ENCODE measurements around the gene MGA.
A peak's percentile ranks its signal among the peaks of the same experiment; 100 is the strongest.

The MGA gene

GRCh38 chr15:41647262-41647661, 12.9 kb upstream of the MGA start:
- H3K4me3 ChIP-seq (replicated peaks; ENCODE audit: low read depth, low read length), result no peak overlapping the region
- TF ChIP-seq, protein P1, sequence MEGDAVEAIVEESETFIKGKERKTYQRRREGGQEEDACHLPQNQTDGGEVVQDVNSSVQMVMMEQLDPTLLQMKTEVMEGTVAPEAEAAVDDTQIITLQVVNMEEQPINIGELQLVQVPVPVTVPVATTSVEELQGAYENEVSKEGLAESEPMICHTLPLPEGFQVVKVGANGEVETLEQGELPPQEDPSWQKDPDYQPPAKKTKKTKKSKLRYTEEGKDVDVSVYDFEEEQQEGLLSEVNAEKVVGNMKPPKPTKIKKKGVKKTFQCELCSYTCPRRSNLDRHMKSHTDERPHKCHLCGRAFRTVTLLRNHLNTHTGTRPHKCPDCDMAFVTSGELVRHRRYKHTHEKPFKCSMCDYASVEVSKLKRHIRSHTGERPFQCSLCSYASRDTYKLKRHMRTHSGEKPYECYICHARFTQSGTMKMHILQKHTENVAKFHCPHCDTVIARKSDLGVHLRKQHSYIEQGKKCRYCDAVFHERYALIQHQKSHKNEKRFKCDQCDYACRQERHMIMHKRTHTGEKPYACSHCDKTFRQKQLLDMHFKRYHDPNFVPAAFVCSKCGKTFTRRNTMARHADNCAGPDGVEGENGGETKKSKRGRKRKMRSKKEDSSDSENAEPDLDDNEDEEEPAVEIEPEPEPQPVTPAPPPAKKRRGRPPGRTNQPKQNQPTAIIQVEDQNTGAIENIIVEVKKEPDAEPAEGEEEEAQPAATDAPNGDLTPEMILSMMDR (IDR thresholded peaks at IDR 0.05; ENCODE audit: low read length, missing control alignments), result no peak
- DNase-seq (ENCODE audit: low read depth), result no peak

- no peak for DNase-seq (ENCODE audit: low read depth)
- TF ChIP-seq, protein P1 (IDR thresholded peaks at IDR 0.05; ENCODE audit: low read length, missing control alignments), result no peak
- H3K4me3 ChIP-seq (replicated peaks; ENCODE audit: low read depth, low read length), result no peak overlapping the region
These were observed 12.1 kb upstream of the MGA start for GRCh38 chr15:41648097-41648496.

- TF ChIP-seq, protein P1 (IDR thresholded peaks at IDR 0.05; ENCODE audit: low read length, missing control alignments), result no peak
- DNase-seq (ENCODE audit: low read depth), result peak; percentile 13
- H3K4me3 ChIP-seq (replicated peaks; ENCODE audit: low read depth, low read length), result no peak overlapping the region
These were observed 11.4 kb upstream of the MGA start for GRCh38 chr15:41648770-41649169.

GRCh38 chr15:41650806-41651205, 9.4 kb upstream of the MGA start:
- H3K4me3 ChIP-seq (replicated peaks; ENCODE audit: low read depth, low read length), result no peak overlapping the region
- TF ChIP-seq, protein P1 (IDR thresholded peaks at IDR 0.05; ENCODE audit: low read length, missing control alignments), result no peak
- DNase-seq (ENCODE audit: low read depth), result no peak

GRCh38 chr15:41651373-41651772, 8.8 kb upstream of the MGA start:
- H3K4me3 ChIP-seq (replicated peaks; ENCODE audit: low read depth, low read length), result no peak overlapping the region
- TF ChIP-seq, protein P1 (IDR thresholded peaks at IDR 0.05; ENCODE audit: low read length, missing control alignments), result no peak
- no peak for DNase-seq (ENCODE audit: low read depth)

GRCh38 chr15:41653760-41654159, 6.4 kb upstream of the MGA start:
- H3K4me3 ChIP-seq (replicated peaks; ENCODE audit: low read depth, low read length), result no peak overlapping the region
- TF ChIP-seq, protein P1 (IDR thresholded peaks at IDR 0.05; ENCODE audit: low read length, missing control alignments), result no peak
- no peak for DNase-seq (ENCODE audit: low read depth)

- no peak overlapping the region for H3K4me3 ChIP-seq (replicated peaks; ENCODE audit: low read depth, low read length)
- TF ChIP-seq, protein P1 (IDR thresholded peaks at IDR 0.05; ENCODE audit: low read length, missing control alignments), result no peak
- DNase-seq (ENCODE audit: low read depth), result no peak
These were observed 4.5 kb upstream of the MGA start for GRCh38 chr15:41655716-41656115.
